NCI-H187 treated with DMSO at 0.1 percent for 48 hours (cell line): Measurements from ENCODE around the gene RNF19B.

Experiments
- DNase-seq: peaks from one replicate; lab custom pipeline; 2025; lab: John Stamatoyannopoulos, UW

The RNF19B gene

GRCh38 chr1:32900956-32901822 is 63.4 kb downstream of the RNF19B start, which contains the start of gene TMEM54:
TSS of gene TMEM54 (minus strand) at chr1:32901389. CDS start at chr1:32901238, 151 bp downstream.
- DNase-seq, result no peak

GRCh38 chr1:32900371-32900955 is 64.1 kb downstream of the RNF19B start:
- DNase-seq, result no peak

- no peak for DNase-seq
Observed at GRCh38 chr1:32899586-32900296, 64.9 kb downstream of the RNF19B start.

- no peak for DNase-seq
Observed at GRCh38 chr1:32898958-32899357, 65.7 kb downstream of the RNF19B start.

GRCh38 chr1:32898056-32898455 is 66.6 kb downstream of the RNF19B start:
- DNase-seq, result no peak

GRCh38 chr1:32897082-32898049 is 67.2 kb downstream of the RNF19B start:
- no peak for DNase-seq

- no peak for DNase-seq
Observed at GRCh38 chr1:32896451-32896850, 68.2 kb downstream of the RNF19B start.

- DNase-seq, result no peak
Observed at GRCh38 chr1:32895325-32896215, 69.0 kb downstream of the RNF19B start.

- DNase-seq, result no peak
Observed at GRCh38 chr1:32894681-32895080, 69.9 kb downstream of the RNF19B start.

GRCh38 chr1:32894019-32894600 is 70.5 kb downstream of the RNF19B start:
- no peak for DNase-seq

- DNase-seq, result no peak
Observed at GRCh38 chr1:32893198-32894018, 71.2 kb downstream of the RNF19B start.

GRCh38 chr1:32892368-32893197 is 72.0 kb downstream of the RNF19B start:
- no peak for DNase-seq

GRCh38 chr1:32891630-32892029 is 73.0 kb downstream of the RNF19B start:
- DNase-seq, result no peak

- no peak for DNase-seq
Observed at GRCh38 chr1:32891241-32891570, 73.4 kb downstream of the RNF19B start.

GRCh38 chr1:32890516-32891240 is 73.9 kb downstream of the RNF19B start:
- no peak for DNase-seq

GRCh38 chr1:32889731-32890278 is 74.8 kb downstream of the RNF19B start:
- no peak for DNase-seq

GRCh38 chr1:32888677-32889420 is 75.8 kb downstream of the RNF19B start:
- DNase-seq, result no peak
